ENCODE measurements around the gene MYNN. TPM values are rescaled to one million over a fixed set of nuclear protein-coding genes. Genes with fewer than 3 reads are reported as not detected.

Gene MYNN
- total and polyA plus RNA-seq, 2 of the 13 experiments (the other 11 are each of a cell fraction or from before 2014, with no cell fraction given) = 10.4 to 17.6 TPM

GRCh38 chr3:169769287-169770181, 3.7 kb upstream of the MYNN start, which contains the start of gene ACTRT3 (continued):
- no peak for TF ChIP-seq CHCHD3 (CRISPR knock-in tag; IDR thresholded peaks at IDR 0.05)
- no peak for TF ChIP-seq SIX4 (CRISPR knock-in tag; IDR thresholded peaks at IDR 0.05)
- no peak for TF ChIP-seq ZNF556 (CRISPR knock-in tag; IDR thresholded peaks at IDR 0.05; ENCODE audit: borderline replicate concordance)
- TF ChIP-seq ZNF546 (CRISPR knock-in tag; conservative IDR thresholded peaks at IDR 0.05) = no peak
- TF ChIP-seq SRSF1 (optimal IDR thresholded peaks at IDR 0.05; ENCODE audit: low read depth, low read length) = no peak
- TF ChIP-seq ZNF747 (CRISPR knock-in tag; IDR thresholded peaks at IDR 0.05; ENCODE audit: borderline replicate concordance) = no peak
- TF ChIP-seq MXD4 (CRISPR knock-in tag; IDR thresholded peaks at IDR 0.05) = no peak
- no peak for TF ChIP-seq ZNF597 (CRISPR knock-in tag; IDR thresholded peaks at IDR 0.05)
- TF ChIP-seq PHF20 (CRISPR knock-in tag; IDR thresholded peaks at IDR 0.05) = peak; percentile 46
- no peak for TF ChIP-seq ZZZ3 (CRISPR knock-in tag; IDR thresholded peaks at IDR 0.05; ENCODE audit: borderline replicate concordance)
- TF ChIP-seq, protein P1, sequence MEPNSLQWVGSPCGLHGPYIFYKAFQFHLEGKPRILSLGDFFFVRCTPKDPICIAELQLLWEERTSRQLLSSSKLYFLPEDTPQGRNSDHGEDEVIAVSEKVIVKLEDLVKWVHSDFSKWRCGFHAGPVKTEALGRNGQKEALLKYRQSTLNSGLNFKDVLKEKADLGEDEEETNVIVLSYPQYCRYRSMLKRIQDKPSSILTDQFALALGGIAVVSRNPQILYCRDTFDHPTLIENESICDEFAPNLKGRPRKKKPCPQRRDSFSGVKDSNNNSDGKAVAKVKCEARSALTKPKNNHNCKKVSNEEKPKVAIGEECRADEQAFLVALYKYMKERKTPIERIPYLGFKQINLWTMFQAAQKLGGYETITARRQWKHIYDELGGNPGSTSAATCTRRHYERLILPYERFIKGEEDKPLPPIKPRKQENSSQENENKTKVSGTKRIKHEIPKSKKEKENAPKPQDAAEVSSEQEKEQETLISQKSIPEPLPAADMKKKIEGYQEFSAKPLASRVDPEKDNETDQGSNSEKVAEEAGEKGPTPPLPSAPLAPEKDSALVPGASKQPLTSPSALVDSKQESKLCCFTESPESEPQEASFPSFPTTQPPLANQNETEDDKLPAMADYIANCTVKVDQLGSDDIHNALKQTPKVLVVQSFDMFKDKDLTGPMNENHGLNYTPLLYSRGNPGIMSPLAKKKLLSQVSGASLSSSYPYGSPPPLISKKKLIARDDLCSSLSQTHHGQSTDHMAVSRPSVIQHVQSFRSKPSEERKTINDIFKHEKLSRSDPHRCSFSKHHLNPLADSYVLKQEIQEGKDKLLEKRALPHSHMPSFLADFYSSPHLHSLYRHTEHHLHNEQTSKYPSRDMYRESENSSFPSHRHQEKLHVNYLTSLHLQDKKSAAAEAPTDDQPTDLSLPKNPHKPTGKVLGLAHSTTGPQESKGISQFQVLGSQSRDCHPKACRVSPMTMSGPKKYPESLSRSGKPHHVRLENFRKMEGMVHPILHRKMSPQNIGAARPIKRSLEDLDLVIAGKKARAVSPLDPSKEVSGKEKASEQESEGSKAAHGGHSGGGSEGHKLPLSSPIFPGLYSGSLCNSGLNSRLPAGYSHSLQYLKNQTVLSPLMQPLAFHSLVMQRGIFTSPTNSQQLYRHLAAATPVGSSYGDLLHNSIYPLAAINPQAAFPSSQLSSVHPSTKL (CRISPR knock-in tag; IDR thresholded peaks at IDR 0.05) = 0 out of 2 replicates have a peak, but pooled peaks have one; percentile 42
- TF ChIP-seq, protein P2, sequence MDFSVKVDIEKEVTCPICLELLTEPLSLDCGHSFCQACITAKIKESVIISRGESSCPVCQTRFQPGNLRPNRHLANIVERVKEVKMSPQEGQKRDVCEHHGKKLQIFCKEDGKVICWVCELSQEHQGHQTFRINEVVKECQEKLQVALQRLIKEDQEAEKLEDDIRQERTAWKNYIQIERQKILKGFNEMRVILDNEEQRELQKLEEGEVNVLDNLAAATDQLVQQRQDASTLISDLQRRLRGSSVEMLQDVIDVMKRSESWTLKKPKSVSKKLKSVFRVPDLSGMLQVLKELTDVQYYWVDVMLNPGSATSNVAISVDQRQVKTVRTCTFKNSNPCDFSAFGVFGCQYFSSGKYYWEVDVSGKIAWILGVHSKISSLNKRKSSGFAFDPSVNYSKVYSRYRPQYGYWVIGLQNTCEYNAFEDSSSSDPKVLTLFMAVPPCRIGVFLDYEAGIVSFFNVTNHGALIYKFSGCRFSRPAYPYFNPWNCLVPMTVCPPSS (IDR thresholded peaks at IDR 0.05) = no peak
- TF ChIP-seq, protein P3, sequence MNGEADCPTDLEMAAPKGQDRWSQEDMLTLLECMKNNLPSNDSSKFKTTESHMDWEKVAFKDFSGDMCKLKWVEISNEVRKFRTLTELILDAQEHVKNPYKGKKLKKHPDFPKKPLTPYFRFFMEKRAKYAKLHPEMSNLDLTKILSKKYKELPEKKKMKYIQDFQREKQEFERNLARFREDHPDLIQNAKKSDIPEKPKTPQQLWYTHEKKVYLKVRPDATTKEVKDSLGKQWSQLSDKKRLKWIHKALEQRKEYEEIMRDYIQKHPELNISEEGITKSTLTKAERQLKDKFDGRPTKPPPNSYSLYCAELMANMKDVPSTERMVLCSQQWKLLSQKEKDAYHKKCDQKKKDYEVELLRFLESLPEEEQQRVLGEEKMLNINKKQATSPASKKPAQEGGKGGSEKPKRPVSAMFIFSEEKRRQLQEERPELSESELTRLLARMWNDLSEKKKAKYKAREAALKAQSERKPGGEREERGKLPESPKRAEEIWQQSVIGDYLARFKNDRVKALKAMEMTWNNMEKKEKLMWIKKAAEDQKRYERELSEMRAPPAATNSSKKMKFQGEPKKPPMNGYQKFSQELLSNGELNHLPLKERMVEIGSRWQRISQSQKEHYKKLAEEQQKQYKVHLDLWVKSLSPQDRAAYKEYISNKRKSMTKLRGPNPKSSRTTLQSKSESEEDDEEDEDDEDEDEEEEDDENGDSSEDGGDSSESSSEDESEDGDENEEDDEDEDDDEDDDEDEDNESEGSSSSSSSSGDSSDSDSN (CRISPR knock-in tag; IDR thresholded peaks at IDR 0.05) = peak; percentile 99
- TF ChIP-seq SIX1 (CRISPR knock-in tag; IDR thresholded peaks at IDR 0.05; ENCODE audit: borderline replicate concordance) = no peak
- TF ChIP-seq ZNF569 (CRISPR knock-in tag; IDR thresholded peaks at IDR 0.05; ENCODE audit: borderline replicate concordance) = no peak
- no peak for TF ChIP-seq REL (CRISPR knock-in tag; conservative IDR thresholded peaks at IDR 0.05)
- no peak for TF ChIP-seq ZNF549 (CRISPR knock-in tag; IDR thresholded peaks at IDR 0.05)
- no peak for TF ChIP-seq PTBP1 (IDR thresholded peaks at IDR 0.05; ENCODE audit: low read depth, low read length, poor library complexity, severe bottlenecking)
- no peak for TF ChIP-seq SNRNP70 (IDR thresholded peaks at IDR 0.05; ENCODE audit: low read depth, low read length)
- no peak for TF ChIP-seq ZFAT (CRISPR knock-in tag; conservative IDR thresholded peaks at IDR 0.05)
